Measurements from ENCODE around the gene FRK.
A peak's percentile ranks its signal among the peaks of the same experiment; 100 is the strongest.

Gene FRK

DNA sequence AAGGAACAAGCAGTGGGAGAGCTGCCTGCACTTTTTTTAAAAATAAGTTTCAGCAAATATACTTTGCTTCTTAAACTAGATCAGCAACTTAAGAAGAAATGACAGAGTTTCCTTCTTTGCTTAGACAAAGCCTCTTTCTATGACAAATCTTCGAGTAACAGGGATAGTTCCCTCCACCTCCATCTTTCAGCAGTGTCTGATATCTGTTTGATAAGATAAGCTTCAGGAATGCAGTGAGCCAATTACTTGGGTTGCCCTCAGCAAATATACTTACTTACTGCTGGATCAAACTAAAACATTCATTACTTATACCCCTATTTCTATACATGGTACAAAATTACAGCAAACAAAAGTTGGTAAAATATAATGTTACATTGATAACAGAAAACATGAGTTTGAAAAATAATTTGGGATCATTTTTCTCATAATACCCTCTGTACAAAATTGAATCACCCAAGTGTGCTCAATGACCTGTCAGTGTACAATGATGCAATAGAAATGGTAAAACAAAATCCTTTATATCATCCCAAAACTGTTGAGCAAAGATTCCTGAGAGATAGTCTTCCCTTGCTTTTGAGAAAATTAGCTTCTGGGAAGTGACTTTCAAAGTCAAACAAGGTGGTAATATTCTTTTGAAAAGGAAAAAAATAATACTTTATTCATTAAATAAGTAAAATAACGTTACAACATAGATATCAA, 24.5 kb downstream of the FRK start:
- Histone ChIP-seq H3K4me3 (no peak overlapping the region), H3K27ac (peak overlapping the region; percentile 20 to 33)
- no peak for DNase-seq (ENCODE audit: low spot score)
- TF ChIP-seq, protein P1, sequence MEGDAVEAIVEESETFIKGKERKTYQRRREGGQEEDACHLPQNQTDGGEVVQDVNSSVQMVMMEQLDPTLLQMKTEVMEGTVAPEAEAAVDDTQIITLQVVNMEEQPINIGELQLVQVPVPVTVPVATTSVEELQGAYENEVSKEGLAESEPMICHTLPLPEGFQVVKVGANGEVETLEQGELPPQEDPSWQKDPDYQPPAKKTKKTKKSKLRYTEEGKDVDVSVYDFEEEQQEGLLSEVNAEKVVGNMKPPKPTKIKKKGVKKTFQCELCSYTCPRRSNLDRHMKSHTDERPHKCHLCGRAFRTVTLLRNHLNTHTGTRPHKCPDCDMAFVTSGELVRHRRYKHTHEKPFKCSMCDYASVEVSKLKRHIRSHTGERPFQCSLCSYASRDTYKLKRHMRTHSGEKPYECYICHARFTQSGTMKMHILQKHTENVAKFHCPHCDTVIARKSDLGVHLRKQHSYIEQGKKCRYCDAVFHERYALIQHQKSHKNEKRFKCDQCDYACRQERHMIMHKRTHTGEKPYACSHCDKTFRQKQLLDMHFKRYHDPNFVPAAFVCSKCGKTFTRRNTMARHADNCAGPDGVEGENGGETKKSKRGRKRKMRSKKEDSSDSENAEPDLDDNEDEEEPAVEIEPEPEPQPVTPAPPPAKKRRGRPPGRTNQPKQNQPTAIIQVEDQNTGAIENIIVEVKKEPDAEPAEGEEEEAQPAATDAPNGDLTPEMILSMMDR (IDR thresholded peaks at IDR 0.05), result no peak

DNA sequence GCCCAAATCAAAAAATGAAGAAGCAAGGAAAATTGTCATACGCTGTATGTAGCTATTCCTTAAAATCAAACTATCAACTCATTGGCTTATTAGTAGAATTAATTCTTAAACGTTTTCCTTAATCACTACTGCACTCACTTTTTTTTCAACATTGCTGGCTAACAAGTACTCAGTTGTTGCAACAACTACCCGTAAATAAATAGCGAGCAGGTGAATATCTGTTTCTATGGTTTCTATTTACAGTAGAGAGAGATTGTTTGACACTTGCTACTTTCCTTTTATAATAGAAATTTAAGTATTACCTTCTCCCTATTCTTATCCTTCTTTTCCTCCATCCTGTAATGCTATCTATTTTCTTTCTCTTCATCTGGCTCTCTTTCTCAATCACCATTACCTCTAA, 25.1 kb downstream of the FRK start:
- peak overlapping the region; percentile 6 to 33 for H3K27ac ChIP-seq
- DNase-seq (ENCODE audit: low spot score), result no peak
- no peak overlapping the region for H3K4me3 ChIP-seq
- TF ChIP-seq, protein P1 (IDR thresholded peaks at IDR 0.05), result no peak

GRCh38 chr6:116034327-116034726, 26.4 kb downstream of the FRK start:
- Histone ChIP-seq H3K27ac (peak overlapping the region; percentile 29 to 44), H3K4me3 (no peak overlapping the region)
- no peak for DNase-seq (ENCODE audit: low spot score)
- TF ChIP-seq, protein P1 (IDR thresholded peaks at IDR 0.05), result no peak

GRCh38 chr6:116033687-116034303, 26.9 kb downstream of the FRK start:
- Histone ChIP-seq H3K4me3 (no peak overlapping the region), H3K27ac (peak overlapping the region; percentile 29 to 44)
- DNase-seq (ENCODE audit: low spot score), result no peak
- TF ChIP-seq, protein P1 (IDR thresholded peaks at IDR 0.05), result no peak

DNA sequence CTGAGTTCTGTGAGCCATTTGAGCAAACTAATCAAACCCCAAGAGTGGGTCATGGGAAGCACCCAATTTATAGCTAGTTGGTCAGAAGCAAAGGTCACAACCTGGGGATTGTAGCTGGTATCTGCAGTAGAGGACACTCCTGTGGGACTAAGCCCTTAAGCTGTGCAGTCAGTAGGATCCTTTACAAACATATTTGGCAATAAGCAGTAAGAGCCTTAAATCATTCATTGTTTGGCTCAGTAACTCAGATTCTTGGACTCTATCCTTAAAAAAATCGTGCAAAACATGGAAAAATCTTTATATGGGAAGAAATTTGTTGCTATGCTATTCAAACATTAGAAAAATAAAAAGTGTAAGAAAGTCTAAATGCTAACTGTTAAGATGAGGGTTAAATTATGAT, 29.9 kb downstream of the FRK start:
- TF ChIP-seq, protein P1 (IDR thresholded peaks at IDR 0.05), result no peak
- no peak for DNase-seq (ENCODE audit: low spot score)
- H3K4me3 ChIP-seq, result no peak overlapping the region
- H3K27ac ChIP-seq, result peak overlapping the region; percentile 7 to 63

DNA sequence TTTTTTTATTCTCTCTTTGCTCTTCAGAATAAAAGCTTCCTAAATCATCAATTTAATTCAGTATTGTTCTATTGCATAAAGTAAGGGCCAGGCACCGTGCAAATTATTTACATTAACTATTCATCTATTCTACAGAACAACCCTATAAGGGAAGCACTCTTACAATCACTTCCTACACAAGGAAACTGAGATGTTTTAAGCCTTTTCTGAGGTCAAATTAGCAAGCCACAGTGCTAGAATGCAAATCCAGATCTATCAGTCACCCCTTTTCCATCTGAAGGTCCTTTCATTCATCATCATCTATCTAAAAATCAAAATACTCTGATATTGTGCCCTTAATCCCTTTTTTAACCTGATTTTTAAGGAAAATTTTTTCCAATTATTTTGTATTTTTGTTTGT, 31.2 kb downstream of the FRK start:
- TF ChIP-seq, protein P1 (IDR thresholded peaks at IDR 0.05), result no peak
- Histone ChIP-seq H3K27ac (no peak overlapping the region), H3K4me3 (no peak overlapping the region)
- no peak for DNase-seq (ENCODE audit: low spot score)

GRCh38 chr6:116028233-116028632, 32.5 kb downstream of the FRK start:
- TF ChIP-seq, protein P1 (IDR thresholded peaks at IDR 0.05), result no peak
- peak overlapping the region in 1 of 2 donors; percentile 46 for H3K27ac ChIP-seq
- no peak for DNase-seq (ENCODE audit: low spot score)
- H3K4me3 ChIP-seq, result no peak overlapping the region
